H1 (cell line): Measurements from ENCODE around the gene DNAH1. TPM values are rescaled to one million over a fixed set of nuclear protein-coding genes. Genes with fewer than 3 reads are reported as not detected.

Experiments
- CHD7 ChIP-seq: fragments of 300-600 bp; sonication (generic); IDR thresholded peaks from 2 replicates; pipeline ENCODE4 v1.7.1; 2012; ENCODE audit warnings: low read length, moderate library complexity, mild to moderate bottlenecking, inconsistent platforms; ENCODE audit not compliant: insufficient replicate concordance
- GTF2F1 ChIP-seq: IDR thresholded peaks from 2 replicates; pipeline ENCODE4 v1.6.1; 2012; ENCODE audit warnings: low read depth, low read length, improper control_type of control experiment, borderline replicate concordance
- JUND ChIP-seq: IDR thresholded peaks from 2 replicates; pipeline ENCODE4 v1.6.1; 2011; ENCODE audit warnings: mild to moderate bottlenecking, improper control_type of control experiment, low read length
- SIRT6 ChIP-seq: IDR thresholded peaks from one replicate; pipeline ENCODE4 v1.7.1; 2012; ENCODE audit warnings: low read length, inconsistent platforms
- SIX5 ChIP-seq: IDR thresholded peaks from 2 replicates; pipeline ENCODE4 v1.6.1; 2011; ENCODE audit warnings: mild to moderate bottlenecking, low read depth, low read length
- TAF7 ChIP-seq: optimal IDR thresholded peaks from 2 replicates; pipeline ENCODE3; 2011; ENCODE audit warnings: low read depth, mild to moderate bottlenecking, inconsistent platforms, low read length, moderate library complexity, borderline replicate concordance
- polyA plus RNA-seq, 7 experiments: library from polyadenylated mRNA; depleted of rRNA in 3 of 7; stranded (reverse) in 5 of 7; unstranded in 2 of 7; fragments of >200 nt in 5 of 7; fragments of 200-250 nt in 2 of 7; gene quantifications; 1 replicate in 5 of 7; 2 replicates in 1 of 7; 4 replicates in 1 of 7; pipeline versions ENCODE4 v1.2.1 to v1.2.3, GENCODE V29; 2011 to 2013; ENCODE audit warnings: missing spikeins in 2 of 7, mixed read lengths in 2 of 7
- total RNA-seq: library from RNA; stranded (reverse); fragmentation: NEBNext Ultra II Directional; extraction: Animal tissue kit (Norgen Biotek cat#: 25700); gene quantifications from 2 replicates; pipeline ENCODE4 v1.2.1, GENCODE V29; 2021

Gene DNAH1
- total and polyA plus RNA-seq, 2 of the 8 experiments (the other 6 are each of a cell fraction or from before 2014, with no cell fraction given), result 1.0 to 1.5 TPM

DNA sequence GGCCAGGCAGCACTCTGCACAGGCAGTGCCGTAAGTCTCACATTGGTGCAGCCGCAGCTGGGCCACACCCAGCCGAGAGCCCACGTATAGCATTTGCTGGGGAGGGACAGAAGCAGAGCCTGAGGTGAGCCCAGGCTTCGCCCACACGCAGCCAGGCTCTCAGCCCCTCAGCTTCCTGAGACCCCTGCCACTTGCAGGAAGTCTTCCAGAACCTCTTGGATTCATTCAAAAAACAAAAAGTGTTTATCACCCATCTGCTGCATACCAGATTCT lies 121.9 kb downstream of the DNAH1 start (continued):
- no peak for TF ChIP-seq CHD7
- TF ChIP-seq TAF7, result no peak
- TF ChIP-seq SIX5, result no peak
- no peak for TF ChIP-seq SIRT6
- no peak for TF ChIP-seq GTF2F1
- no peak for TF ChIP-seq JUND
